ENCODE data around the gene PFDN2. TPM values are rescaled to one million over a fixed set of nuclear protein-coding genes. Genes with fewer than 3 reads are reported as not detected.

Gene PFDN2

DNA sequence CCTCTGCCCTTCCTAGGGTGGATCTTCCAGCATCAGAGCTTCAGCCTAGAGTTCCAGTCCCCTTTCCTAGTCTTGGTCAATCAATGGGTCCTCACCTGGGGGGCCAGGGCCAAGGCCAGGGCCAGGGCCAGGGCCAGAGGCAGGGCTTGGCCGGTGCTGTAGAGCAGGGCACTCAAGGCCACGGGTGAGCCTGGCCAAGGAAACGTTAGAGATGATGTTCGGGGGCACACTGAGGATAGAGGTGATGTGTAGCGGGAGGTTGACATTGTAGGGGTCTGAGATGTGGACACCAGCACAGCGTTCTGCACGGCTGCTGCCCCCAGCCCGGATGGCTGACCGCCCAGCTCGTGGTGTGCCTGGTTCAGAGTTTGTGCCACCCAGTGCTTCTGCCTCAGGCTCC lies 66.6 kb downstream of the PFDN2 start:
- Histone ChIP-seq H4K8ac (ENCODE audit: low read length) (no peak overlapping the region), H2BK15ac (ENCODE audit: low read depth, poor library complexity, severe bottlenecking) (no peak overlapping the region), H4K91ac (ENCODE audit: low read length) (peak overlapping the region; percentile 44), H2AK5ac (ENCODE audit: low read length, severe bottlenecking) (no peak overlapping the region), H3K4ac (ENCODE audit: low read depth in 1 of 2, low read length in 2 of 2) (no peak overlapping the region), H3K27me3 (ENCODE audit: control insufficient read depth in 1 of 2, insufficient read depth in 1 of 2, low read length in 2 of 2) (no peaks in the 10 kb centered on the region), H3K4me2 (ENCODE audit: low read length, poor library complexity, severe bottlenecking) (no peak overlapping the region), H3K4me1 (ENCODE audit: control insufficient read depth, insufficient read depth, low read depth, low read length) (no peaks in the 10 kb centered on the region), H3K79me1 (replicated peaks; ENCODE audit: low read length, poor library complexity, severe bottlenecking) (peaks cover 2% of the 10 kb centered on the region), H2BK12ac (ENCODE audit: low read length in 2 of 2) (no peak overlapping the region), H3K27ac (ENCODE audit: low read length, poor library complexity, severe bottlenecking) (no peak overlapping the region), H3K4me3 (ENCODE audit: insufficient read depth in 1 of 2, low read depth in 1 of 2, low read length in 2 of 2) (peak overlapping the region in 1 of 2 experiments; percentile 27), H3K14ac (ENCODE audit: low read length in 2 of 2) (no peak overlapping the region), H2AFZ (ENCODE audit: low read depth, low read length) (no peak overlapping the region), H3K9ac (ENCODE audit: low read length) (no peak overlapping the region), H3K18ac (ENCODE audit: low read depth in 1 of 2, low read length in 2 of 2) (no peak overlapping the region), H3K36me3 (ENCODE audit: control insufficient read depth in 1 of 2, insufficient read depth in 2 of 2, low read depth in 1 of 2, low read length in 2 of 2) (no peaks in the 10 kb centered on the region), H2BK120ac (ENCODE audit: low read depth, low read length) (no peak overlapping the region), H2BK5ac (ENCODE audit: low read depth, low read length, poor library complexity, severe bottlenecking) (no peak overlapping the region), H3K9me3 (ENCODE audit: control insufficient read depth, low read length) (peaks cover 15% of the 10 kb centered on the region), H3K23ac (ENCODE audit: low read length in 2 of 2) (no peak overlapping the region)
- no peak for DNase-seq
- WGBS, result 87% methylated on average over 10 of the region's 10 CpGs

Small RNA genes within 50 kb of the gene (small RNA-seq; reads per million reads assigned to genes)
- not detected for gene RF01225 (ENCODE audit: low read depth)

All from mesenchymal stem cell (in vitro differentiated cells and primary cell).